Ramos (cell line): ENCODE data around the gene FBXW7.

Experiments used
- in situ Hi-C: fragments of 300-500 bp; cut with MboI; formaldehyde crosslinking; loops from one replicate; pipeline ENCODE4 v1.14.3; 2022; ENCODE audit warnings: low sequenced_read_pairs; ENCODE audit not compliant: unreplicated experiment

FBXW7 gene

GRCh38 chr4:152443859-152444258 lies 92.0 kb downstream of the FBXW7 start:
- in situ Hi-C loops: no loop called here

- in situ Hi-C loops: no loop called here
Measured at GRCh38 chr4:152437561-152437960, 98.3 kb downstream of the FBXW7 start.

GRCh38 chr4:152436384-152436783 lies 99.5 kb downstream of the FBXW7 start:
- in situ Hi-C loops: no loop called here

GRCh38 chr4:152434011-152434410 lies 101.9 kb downstream of the FBXW7 start:
- in situ Hi-C loops: no loop called here

GRCh38 chr4:152431784-152432183 lies 104.1 kb downstream of the FBXW7 start:
- in situ Hi-C loops: no loop called here

- in situ Hi-C loops: no loop called here
Measured at GRCh38 chr4:152431291-152431690, 104.6 kb downstream of the FBXW7 start.

GRCh38 chr4:152430507-152430906 lies 105.4 kb downstream of the FBXW7 start:
- in situ Hi-C loops: no loop called here

- in situ Hi-C loops: no loop called here
Measured at GRCh38 chr4:152427981-152428380, 107.9 kb downstream of the FBXW7 start.

- in situ Hi-C loops: no loop called here
Measured at GRCh38 chr4:152424977-152425376, 110.9 kb downstream of the FBXW7 start.

GRCh38 chr4:152424396-152424795 lies 111.5 kb downstream of the FBXW7 start:
- in situ Hi-C loops: no loop called here

- in situ Hi-C loops: no loop called here
Measured at GRCh38 chr4:152422817-152423320, 113.0 kb downstream of the FBXW7 start.

GRCh38 chr4:152421576-152421975 lies 114.3 kb downstream of the FBXW7 start:
- in situ Hi-C loops: no loop called here

- in situ Hi-C loops: no loop called here
Measured at GRCh38 chr4:152419809-152420208, 116.1 kb downstream of the FBXW7 start.

- in situ Hi-C loops: no loop called here
Measured at GRCh38 chr4:152417673-152418072, 118.2 kb downstream of the FBXW7 start.

GRCh38 chr4:152415980-152416379 lies 119.9 kb downstream of the FBXW7 start:
- in situ Hi-C loops: no loop called here

- in situ Hi-C loops: no loop called here
Measured at GRCh38 chr4:152408514-152409327, 127.2 kb downstream of the FBXW7 start.

GRCh38 chr4:152401424-152401823 lies 134.5 kb downstream of the FBXW7 start:
- in situ Hi-C loops: no loop called here

- in situ Hi-C loops: no loop called here
Measured at GRCh38 chr4:152399246-152399645, 136.6 kb downstream of the FBXW7 start.

GRCh38 chr4:152398060-152398459 lies 137.8 kb downstream of the FBXW7 start:
- in situ Hi-C loops: no loop called here

- in situ Hi-C loops: no loop called here
Measured at GRCh38 chr4:152394791-152395190, 141.1 kb downstream of the FBXW7 start.

GRCh38 chr4:152392079-152392478 lies 143.8 kb downstream of the FBXW7 start:
- in situ Hi-C loops: no loop called here

GRCh38 chr4:152390216-152390615 lies 145.7 kb downstream of the FBXW7 start:
- in situ Hi-C loops: no loop called here
